HepG2 (cell line): ENCODE data around the gene OBSL1. TPM values are rescaled to one million over a fixed set of nuclear protein-coding genes. Genes with fewer than 3 reads are reported as not detected.

Experiments
- BRCA1 ChIP-seq: sonication (generic); formaldehyde crosslinking; IDR thresholded peaks from 2 replicates; pipeline ENCODE4 v1.4.0; 2020; ENCODE audit warnings: missing genetic modification reagents
- CBX5 ChIP-seq: sonication (generic); formaldehyde crosslinking; IDR thresholded peaks from 2 replicates; pipeline ENCODE4 v1.4.0; 2020; ENCODE audit warnings: missing genetic modification reagents, borderline replicate concordance
- CC2D1A ChIP-seq: sonication (generic); formaldehyde crosslinking; IDR thresholded peaks from 2 replicates; pipeline ENCODE4 v1.8.1; 2023; ENCODE audit warnings: mild to moderate bottlenecking, missing genetic modification reagents
- DPF2 ChIP-seq: sonication (generic); formaldehyde crosslinking; IDR thresholded peaks from 2 replicates; pipeline ENCODE4 v1.4.0; 2020; ENCODE audit warnings: mild to moderate bottlenecking, low read depth, missing genetic modification reagents, borderline replicate concordance
- ELF3 ChIP-seq: IDR thresholded peaks from 2 replicates; pipeline ENCODE4 v1.6.1; 2016; ENCODE audit warnings: missing genetic modification reagents, missing compliant biosample characterization
- GTF3A ChIP-seq: sonication (generic); formaldehyde crosslinking; conservative IDR thresholded peaks from 2 replicates; pipeline ENCODE4 v1.4.0; 2020; ENCODE audit warnings: mild to moderate bottlenecking, missing genetic modification reagents
- MED8 ChIP-seq: sonication (generic); formaldehyde crosslinking; IDR thresholded peaks from 2 replicates; pipeline ENCODE4 v1.8.1; 2023; ENCODE audit warnings: mild to moderate bottlenecking, missing genetic modification reagents; ENCODE audit not compliant: insufficient replicate concordance
- MYC ChIP-seq: sonication (generic); formaldehyde crosslinking; IDR thresholded peaks from 2 replicates; pipeline ENCODE4 v1.9.0; 2021; ENCODE audit warnings: missing genetic modification reagents, borderline replicate concordance
- NFKBIZ ChIP-seq: IDR thresholded peaks from 2 replicates; pipeline ENCODE4 v1.6.1; 2018; ENCODE audit warnings: missing genetic modification reagents, missing compliant biosample characterization
- RARG ChIP-seq: sonication (generic); formaldehyde crosslinking; IDR thresholded peaks from 2 replicates; pipeline ENCODE4 v1.4.0; 2020; ENCODE audit warnings: low read depth, mild to moderate bottlenecking, missing genetic modification reagents
- SRF ChIP-seq: IDR thresholded peaks from 2 replicates; pipeline ENCODE4 v1.6.1; 2011; ENCODE audit warnings: mild to moderate bottlenecking, low read depth, low read length, moderate library complexity
- SSRP1 ChIP-seq: IDR thresholded peaks from 2 replicates; pipeline ENCODE4 v1.6.1; 2016; ENCODE audit warnings: control low read depth
- TBL1XR1 ChIP-seq: fragments of 150-350 bp; IDR thresholded peaks from 2 replicates; pipeline ENCODE4 v1.6.1; 2014; ENCODE audit warnings: borderline replicate concordance, low read length; ENCODE audit not compliant: partially characterized antibody
- TSC22D2 ChIP-seq: sonication (generic); formaldehyde crosslinking; IDR thresholded peaks from 2 replicates; pipeline ENCODE4 v1.5.1; 2020; ENCODE audit warnings: missing genetic modification reagents, mild to moderate bottlenecking, borderline replicate concordance
- ZFYVE20 ChIP-seq: sonication (generic); formaldehyde crosslinking; IDR thresholded peaks from 2 replicates; pipeline ENCODE4 v1.8.0; 2023; ENCODE audit warnings: low read depth, mild to moderate bottlenecking, moderate library complexity, missing genetic modification reagents, borderline replicate concordance
- ZNF101 ChIP-seq: sonication (generic); formaldehyde crosslinking; IDR thresholded peaks from 2 replicates; pipeline ENCODE4 v1.4.0; 2020; ENCODE audit warnings: mild to moderate bottlenecking, low read depth, missing genetic modification reagents, borderline replicate concordance
- ZNF138 ChIP-seq: sonication (generic); formaldehyde crosslinking; IDR thresholded peaks from 2 replicates; pipeline ENCODE4 v1.5.0; 2020; ENCODE audit warnings: mild to moderate bottlenecking, low read depth, missing genetic modification reagents
- ZNF468 ChIP-seq: sonication (generic); formaldehyde crosslinking; IDR thresholded peaks from 2 replicates; pipeline ENCODE4 v1.8.0; 2022; ENCODE audit warnings: mild to moderate bottlenecking, moderate library complexity, missing genetic modification reagents
- ZNF605 ChIP-seq: sonication (generic); formaldehyde crosslinking; IDR thresholded peaks from 2 replicates; pipeline ENCODE4 v1.8.0; 2022; ENCODE audit warnings: mild to moderate bottlenecking, missing genetic modification reagents
- ZNF737 ChIP-seq: sonication (generic); formaldehyde crosslinking; IDR thresholded peaks from 2 replicates; pipeline ENCODE4 v1.5.0; 2020; ENCODE audit warnings: missing genetic modification reagents, mild to moderate bottlenecking, borderline replicate concordance
- ZNF83 ChIP-seq: sonication (generic); formaldehyde crosslinking; IDR thresholded peaks from 2 replicates; pipeline ENCODE4 v1.4.0; 2020; ENCODE audit warnings: missing genetic modification reagents, mild to moderate bottlenecking, borderline replicate concordance
- ZNF841 ChIP-seq: sonication (generic); formaldehyde crosslinking; IDR thresholded peaks from 2 replicates; pipeline ENCODE4 v1.8.1; 2023; ENCODE audit warnings: missing genetic modification reagents, borderline replicate concordance
- polyA plus RNA-seq, 8 experiments: library from polyadenylated mRNA; depleted of rRNA in 3 of 8; stranded (reverse) in 7 of 8; unstranded in 1 of 8; fragments of >200 nt; fragmentation: Illumina TruSeq in 4 of 8; extraction: Trizol in 4 of 8; gene quantifications; 2 replicates each; pipeline versions ENCODE4 v1.2.1 to v1.2.3, GENCODE V29; 2011 to 2016; ENCODE audit warnings: low read depth in 4 of 8, missing spikeins in 1 of 8, mixed read lengths in 1 of 8; ENCODE audit not compliant: insufficient read depth in 1 of 8
- total RNA-seq, 5 experiments: library from RNA; depleted of rRNA; stranded (reverse); fragments of >200 nt; fragmentation: Illumina TruSeq; extraction: Trizol; gene quantifications; 2 replicates each; pipeline ENCODE4 v1.2.3, GENCODE V29; 2016; ENCODE audit warnings: low read depth in 1 of 5
- TF ChIP-seq, protein P1 (sequence below): sonication (generic); formaldehyde crosslinking; IDR thresholded peaks from 2 replicates; pipeline ENCODE4 v1.4.0; 2020; ENCODE audit warnings: missing genetic modification reagents
- TF ChIP-seq, protein P2 (sequence below), 2 experiments: fragments of 450-650 bp in 1 of 2; sonication (generic) in 1 of 2; formaldehyde crosslinking; IDR thresholded peaks; 2 replicates each; pipeline versions ENCODE4 v1.5.0 to v1.8.0; 2020 to 2022; ENCODE audit warnings: mild to moderate bottlenecking in 1 of 2, missing genetic modification reagents in 1 of 2
- TF ChIP-seq, protein P3 (sequence below): sonication (generic); formaldehyde crosslinking; IDR thresholded peaks from 2 replicates; pipeline ENCODE4 v1.4.0; 2020; ENCODE audit warnings: mild to moderate bottlenecking, missing genetic modification reagents
- TF ChIP-seq, protein P4 (sequence below): sonication (generic); formaldehyde crosslinking; IDR thresholded peaks from 2 replicates; pipeline ENCODE4 v1.8.1; 2023; ENCODE audit warnings: mild to moderate bottlenecking, missing genetic modification reagents

Gene OBSL1
- total and polyA plus RNA-seq, 2 of the 13 experiments (the other 11 are each of a cell fraction or from before 2014, with no cell fraction given), result 86.7 to 218 TPM

DNA sequence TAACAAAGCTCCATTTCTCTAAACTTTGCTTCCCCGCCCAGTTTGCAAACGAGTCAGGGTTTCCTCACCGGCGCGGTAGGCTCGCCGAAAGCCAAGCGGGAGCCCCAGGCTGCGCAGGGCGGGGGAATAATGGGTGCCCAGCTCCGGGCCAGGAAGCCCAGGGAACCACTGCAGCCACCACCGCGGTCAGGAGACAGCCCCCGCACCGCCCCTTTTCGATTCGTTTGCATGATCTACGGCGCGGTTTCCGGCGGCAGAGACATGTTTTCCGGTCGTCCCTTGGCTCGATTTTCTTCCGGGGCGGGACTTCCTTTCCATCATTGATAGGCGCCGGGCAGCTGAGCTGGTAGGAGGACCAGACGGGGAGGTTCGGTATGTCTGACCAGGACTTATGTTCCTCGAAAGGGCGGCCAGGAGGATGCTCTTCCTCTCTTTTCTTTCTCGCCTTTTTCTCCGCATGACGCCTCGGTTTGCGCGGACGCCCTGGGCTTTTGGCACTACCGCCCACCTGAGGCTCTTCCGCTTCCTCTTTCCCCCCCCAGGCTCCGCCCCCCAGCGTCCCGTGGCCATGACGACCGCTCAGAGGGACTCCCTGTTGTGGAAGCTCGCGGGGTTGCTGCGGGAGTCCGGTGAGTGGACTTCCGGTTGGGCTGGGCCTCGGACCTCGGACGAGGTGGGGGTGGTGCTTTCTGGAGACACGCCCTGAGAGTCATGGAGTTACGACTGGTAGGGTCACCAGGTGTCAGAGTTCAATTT is 26.4 kb upstream of the OBSL1 start, which contains the start of gene STK11IP (continued):
- TF ChIP-seq, protein P1, sequence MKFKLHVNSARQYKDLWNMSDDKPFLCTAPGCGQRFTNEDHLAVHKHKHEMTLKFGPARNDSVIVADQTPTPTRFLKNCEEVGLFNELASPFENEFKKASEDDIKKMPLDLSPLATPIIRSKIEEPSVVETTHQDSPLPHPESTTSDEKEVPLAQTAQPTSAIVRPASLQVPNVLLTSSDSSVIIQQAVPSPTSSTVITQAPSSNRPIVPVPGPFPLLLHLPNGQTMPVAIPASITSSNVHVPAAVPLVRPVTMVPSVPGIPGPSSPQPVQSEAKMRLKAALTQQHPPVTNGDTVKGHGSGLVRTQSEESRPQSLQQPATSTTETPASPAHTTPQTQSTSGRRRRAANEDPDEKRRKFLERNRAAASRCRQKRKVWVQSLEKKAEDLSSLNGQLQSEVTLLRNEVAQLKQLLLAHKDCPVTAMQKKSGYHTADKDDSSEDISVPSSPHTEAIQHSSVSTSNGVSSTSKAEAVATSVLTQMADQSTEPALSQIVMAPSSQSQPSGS (CRISPR knock-in tag), result peak; percentile 74; the same call in 1 of the 2 replicates
- no peak for TF ChIP-seq ZNF138 (CRISPR knock-in tag)
- TF ChIP-seq ZNF468 (CRISPR knock-in tag), result no peak
- TF ChIP-seq GTF3A (CRISPR knock-in tag), result no peak
- TF ChIP-seq DPF2 (CRISPR knock-in tag), result no peak
- no peak for TF ChIP-seq ZNF841 (CRISPR knock-in tag)
- TF ChIP-seq SRF, result peak; percentile 15; the same call in 1 of the 2 replicates
- TF ChIP-seq RARG, result peak; percentile 47; the same call in 1 of the 2 replicates
- TF ChIP-seq CC2D1A, result no peak
- TF ChIP-seq TBL1XR1, result peak; percentile 54
- no peak; the same call in none of the 2 replicates for TF ChIP-seq NFKBIZ (CRISPR knock-in tag)
- no peak for TF ChIP-seq BRCA1 (CRISPR knock-in tag)
- TF ChIP-seq CBX5 (CRISPR knock-in tag), result peak; percentile 21; the same call in 1 of the 2 replicates
- no peak for TF ChIP-seq ZNF737 (CRISPR knock-in tag)
- peak; percentile 98 for TF ChIP-seq ZNF605 (CRISPR knock-in tag)
- TF ChIP-seq MED8 (CRISPR knock-in tag), result peak; percentile 85
- TF ChIP-seq ZNF101, result no peak
- TF ChIP-seq MYC (CRISPR knock-in tag), result peak; percentile 67
- TF ChIP-seq, protein P2, sequence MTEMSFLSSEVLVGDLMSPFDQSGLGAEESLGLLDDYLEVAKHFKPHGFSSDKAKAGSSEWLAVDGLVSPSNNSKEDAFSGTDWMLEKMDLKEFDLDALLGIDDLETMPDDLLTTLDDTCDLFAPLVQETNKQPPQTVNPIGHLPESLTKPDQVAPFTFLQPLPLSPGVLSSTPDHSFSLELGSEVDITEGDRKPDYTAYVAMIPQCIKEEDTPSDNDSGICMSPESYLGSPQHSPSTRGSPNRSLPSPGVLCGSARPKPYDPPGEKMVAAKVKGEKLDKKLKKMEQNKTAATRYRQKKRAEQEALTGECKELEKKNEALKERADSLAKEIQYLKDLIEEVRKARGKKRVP (CRISPR knock-in tag; IDR thresholded peaks at IDR 0.05), result peak in 1 of 2 experiments; percentile 50; a peak in 2 of 4 replicates
- peak; percentile 92; the same call in 1 of the 2 replicates for TF ChIP-seq TSC22D2 (CRISPR knock-in tag)
- TF ChIP-seq, protein P3, sequence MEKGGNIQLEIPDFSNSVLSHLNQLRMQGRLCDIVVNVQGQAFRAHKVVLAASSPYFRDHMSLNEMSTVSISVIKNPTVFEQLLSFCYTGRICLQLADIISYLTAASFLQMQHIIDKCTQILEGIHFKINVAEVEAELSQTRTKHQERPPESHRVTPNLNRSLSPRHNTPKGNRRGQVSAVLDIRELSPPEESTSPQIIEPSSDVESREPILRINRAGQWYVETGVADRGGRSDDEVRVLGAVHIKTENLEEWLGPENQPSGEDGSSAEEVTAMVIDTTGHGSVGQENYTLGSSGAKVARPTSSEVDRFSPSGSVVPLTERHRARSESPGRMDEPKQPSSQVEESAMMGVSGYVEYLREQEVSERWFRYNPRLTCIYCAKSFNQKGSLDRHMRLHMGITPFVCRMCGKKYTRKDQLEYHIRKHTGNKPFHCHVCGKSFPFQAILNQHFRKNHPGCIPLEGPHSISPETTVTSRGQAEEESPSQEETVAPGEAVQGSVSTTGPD (CRISPR knock-in tag), result no peak
- no peak for TF ChIP-seq ZNF83
- TF ChIP-seq ELF3, result peak; percentile 88
- TF ChIP-seq ZFYVE20 (CRISPR knock-in tag), result no peak
- TF ChIP-seq, protein P4, sequence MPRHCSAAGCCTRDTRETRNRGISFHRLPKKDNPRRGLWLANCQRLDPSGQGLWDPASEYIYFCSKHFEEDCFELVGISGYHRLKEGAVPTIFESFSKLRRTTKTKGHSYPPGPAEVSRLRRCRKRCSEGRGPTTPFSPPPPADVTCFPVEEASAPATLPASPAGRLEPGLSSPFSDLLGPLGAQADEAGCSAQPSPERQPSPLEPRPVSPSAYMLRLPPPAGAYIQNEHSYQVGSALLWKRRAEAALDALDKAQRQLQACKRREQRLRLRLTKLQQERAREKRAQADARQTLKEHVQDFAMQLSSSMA (CRISPR knock-in tag), result no peak
- TF ChIP-seq SSRP1 (CRISPR knock-in tag), result no peak; the same call in 1 of the 2 replicates
